Endodermal cell (in vitro differentiated cells): ENCODE results near the gene AGO3. TPM values are rescaled to one million over a fixed set of nuclear protein-coding genes. Genes with fewer than 3 reads are reported as not detected.
"Not testable (repeated sequence)": the region's sequence is repeated elsewhere in the genome, so short reads cannot be mapped to it uniquely, and the experiment has no call there.

Source experiments
- DNase-seq: peaks from one replicate; pipeline ENCODE4 v3.0.0-alpha.2; 2017
- H3K27ac ChIP-seq: 2 replicates; pipeline ENCODE4 v1.5.1; 2013; ENCODE audit warnings: mild to moderate bottlenecking, low read depth, low read length, moderate library complexity
- H3K27me3 ChIP-seq: 2 replicates; pipeline ENCODE4 v1.6.1; 2013; ENCODE audit warnings: mild to moderate bottlenecking, low read length, moderate library complexity; ENCODE audit not compliant: insufficient read depth, control insufficient read depth, poor library complexity, severe bottlenecking
- H3K36me3 ChIP-seq: 2 replicates; pipeline ENCODE4 v1.7.0; 2013; ENCODE audit warnings: mild to moderate bottlenecking, low read length, moderate library complexity; ENCODE audit not compliant: control insufficient read depth, insufficient read depth
- H3K4me1 ChIP-seq: one replicate; pipeline ENCODE4 v1.7.0; 2013; ENCODE audit warnings: low read length; ENCODE audit not compliant: control insufficient read depth, insufficient read depth
- H3K4me3 ChIP-seq: 2 replicates; pipeline ENCODE4 v1.5.1; 2013; ENCODE audit warnings: mild to moderate bottlenecking, low read length, moderate library complexity
- H3K9ac ChIP-seq: 2 replicates; pipeline ENCODE4 v1.6.1; 2013; ENCODE audit warnings: mild to moderate bottlenecking, low read length, moderate library complexity; ENCODE audit not compliant: poor library complexity, severe bottlenecking; ENCODE audit errors: extremely low read depth
- H3K9me3 ChIP-seq: 2 replicates; pipeline ENCODE4 v1.6.1; 2013; ENCODE audit warnings: mild to moderate bottlenecking, low read length, moderate library complexity; ENCODE audit not compliant: control insufficient read depth
- H3K27ac Mint-ChIP-seq: 2 replicates; pipeline ENCODE4 v1.8.0; 2020; ENCODE audit warnings: mixed read lengths
- H3K27me3 Mint-ChIP-seq: 2 replicates; pipeline ENCODE4 v1.8.0; 2021; ENCODE audit warnings: mild to moderate bottlenecking, mixed read lengths; ENCODE audit not compliant: insufficient read depth
- H3K36me3 Mint-ChIP-seq: 2 replicates; pipeline ENCODE4 v1.8.0; 2020; ENCODE audit warnings: low read depth, mixed read lengths
- H3K4me1 Mint-ChIP-seq: 2 replicates; pipeline ENCODE4 v1.8.0; 2020; ENCODE audit warnings: mixed read lengths
- H3K4me3 Mint-ChIP-seq: 2 replicates; pipeline ENCODE4 v1.8.0; 2020; ENCODE audit warnings: mild to moderate bottlenecking, moderate library complexity, mixed read lengths
- H3K9me3 Mint-ChIP-seq: 2 replicates; pipeline ENCODE4 v1.8.0; 2020; ENCODE audit warnings: mild to moderate bottlenecking, mixed read lengths
- CTCF ChIP-seq: fragments of 200-600 bp; sonication (generic); conservative IDR thresholded peaks from 2 replicates; pipeline ENCODE4 v1.5.0; 2021; ENCODE audit warnings: antibody characterized with exemption, mild to moderate bottlenecking
- WGBS, 2 experiments: methylation state at CpG; one replicate each; pipeline versions ENCODE4 v1.1.5 to v1.1.7; 2013; ENCODE audit warnings: missing lambda C conversion rate in 2 of 2, mixed read lengths in 1 of 2; ENCODE audit not compliant: insufficient coverage in 1 of 2, insufficient read length in 1 of 2; 5-methylcytosine and 5-hydroxymethylcytosine counted together
- total RNA-seq, 2 donors: library from RNA; stranded (reverse); fragmentation: NEBNext Ultra II Directional in 1 of 2; extraction: Animal tissue kit (Norgen Biotek cat#: 25700) in 1 of 2; gene quantifications; 2 replicates in 1 of 2; 3 replicates in 1 of 2; pipeline ENCODE4 v1.2.1, GENCODE V29; 2021

The AGO3 gene
- total RNA-seq, 2 donors from 2014 or later, result 32.8 to 39.8 TPM

GRCh38 chr1:35971601-35972000 is 40.7 kb downstream of the AGO3 start:
- Mint-ChIP-seq H3K27me3 (no peaks in the 10 kb centered on the region), H3K27ac (no peak overlapping the region), H3K4me1 (no peaks in the 10 kb centered on the region), H3K9me3 (no peaks in the 10 kb centered on the region), H3K4me3 (no peak overlapping the region), H3K36me3 (peaks cover 59% of the 10 kb centered on the region)
- Histone ChIP-seq H3K27ac (no peak overlapping the region), H3K9me3 (peaks cover 4% of the 10 kb centered on the region), H3K27me3 (no peaks in the 10 kb centered on the region), H3K9ac (no peak overlapping the region), H3K36me3 (peaks cover 79% of the 10 kb centered on the region), H3K4me1 (no peaks in the 10 kb centered on the region), H3K4me3 (no peak overlapping the region)
- WGBS, 2 experiments, result 100% methylated on average over 1 of the region's 2 CpGs; no CpG with 5 or more reads in 1 of the 2 experiments
- no peak for DNase-seq
- no peak for TF ChIP-seq CTCF

GRCh38 chr1:35972631-35973030 is 41.7 kb downstream of the AGO3 start:
- H3K27ac Mint-ChIP-seq, H3K4me1 ChIP-seq, H3K9ac ChIP-seq, H3K27me3 ChIP-seq, H3K9me3 ChIP-seq, H3K4me3 ChIP-seq, H3K27me3 Mint-ChIP-seq, H3K27ac ChIP-seq, H3K9me3 Mint-ChIP-seq, DNase-seq, H3K4me1 Mint-ChIP-seq, H3K4me3 Mint-ChIP-seq: not testable (repeated sequence)
- peaks cover 80% of the 10 kb centered on the region for H3K36me3 ChIP-seq
- whole genome bisulfite sequencing, 2 experiments, result 100% methylated on average over 2 to 3 of the region's 3 CpGs
- H3K36me3 Mint-ChIP-seq, result peaks cover 58% of the 10 kb centered on the region

GRCh38 chr1:35980090-35980489 is 49.2 kb downstream of the AGO3 start:
- Histone ChIP-seq H3K4me3 (no peak overlapping the region), H3K9me3 (no peaks in the 10 kb centered on the region), H3K9ac (no peak overlapping the region), H3K36me3 (peaks cover 33% of the 10 kb centered on the region), H3K27ac (no peak overlapping the region), H3K27me3 (no peaks in the 10 kb centered on the region), H3K4me1 (no peaks in the 10 kb centered on the region)
- Mint-ChIP-seq H3K4me3 (no peak overlapping the region), H3K36me3 (peaks cover 30% of the 10 kb centered on the region), H3K27me3 (no peaks in the 10 kb centered on the region), H3K9me3 (no peaks in the 10 kb centered on the region), H3K4me1 (no peaks in the 10 kb centered on the region), H3K27ac (no peak overlapping the region)
- DNase-seq, result no peak
- TF ChIP-seq CTCF, result no peak

- Mint-ChIP-seq H3K9me3 (no peaks in the 10 kb centered on the region), H3K36me3 (peaks cover 40% of the 10 kb centered on the region), H3K27ac (no peak overlapping the region), H3K4me1 (no peaks in the 10 kb centered on the region), H3K27me3 (no peaks in the 10 kb centered on the region), H3K4me3 (no peak overlapping the region)
- no peak for TF ChIP-seq CTCF
- Histone ChIP-seq H3K9me3 (no peaks in the 10 kb centered on the region), H3K9ac (no peak overlapping the region), H3K4me3 (no peak overlapping the region), H3K27ac (no peak overlapping the region), H3K36me3 (peaks cover 52% of the 10 kb centered on the region), H3K4me1 (no peaks in the 10 kb centered on the region), H3K27me3 (no peaks in the 10 kb centered on the region)
- DNase-seq, result no peak
- 90 to 92% methylated on average over 1 of the region's 1 CpG for WGBS, 2 experiments
Measured at GRCh38 chr1:35988237-35988636, 57.3 kb downstream of the AGO3 start.
